HG03442 (cell line): ENCODE results near the gene SUSD3.

Experiments used
- ATAC-seq: cut with Tn5 transposase; IDR thresholded peaks from one replicate; pipeline ENCODE4 v1.9.1; 2021; ENCODE audit warnings: mild to moderate bottlenecking, moderate library complexity; ENCODE audit not compliant: unreplicated experiment

SUSD3 gene

GRCh38 chr9:93028448-93029006 lies 30.0 kb upstream of the SUSD3 start:
- ATAC-seq, result no peak

GRCh38 chr9:93030642-93031628 lies 27.6 kb upstream of the SUSD3 start:
- ATAC-seq, result no peak

- no peak for ATAC-seq
These were observed 26.7 kb upstream of the SUSD3 start for GRCh38 chr9:93031629-93032430.

DNA sequence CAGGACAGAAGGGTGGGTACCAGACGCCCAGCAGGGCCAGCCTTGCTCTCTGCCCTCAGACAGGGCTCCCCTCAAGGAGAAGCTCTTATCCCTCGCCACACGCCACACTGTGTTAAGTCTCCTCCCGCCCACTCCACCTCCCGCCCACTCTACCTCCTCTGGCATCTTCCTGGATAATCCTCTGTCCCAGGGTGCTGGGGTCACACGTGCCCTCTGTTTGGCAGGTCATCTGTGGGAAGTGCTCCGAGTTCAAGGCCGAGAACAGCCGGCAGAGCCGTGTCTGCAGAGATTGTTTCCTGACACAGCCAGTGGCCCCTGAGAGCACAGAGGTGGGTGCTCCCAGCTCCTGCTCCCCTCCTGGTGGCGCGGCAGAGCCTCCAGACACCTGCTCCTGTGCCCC lies 26.0 kb upstream of the SUSD3 start:
- ATAC-seq, result no peak

DNA sequence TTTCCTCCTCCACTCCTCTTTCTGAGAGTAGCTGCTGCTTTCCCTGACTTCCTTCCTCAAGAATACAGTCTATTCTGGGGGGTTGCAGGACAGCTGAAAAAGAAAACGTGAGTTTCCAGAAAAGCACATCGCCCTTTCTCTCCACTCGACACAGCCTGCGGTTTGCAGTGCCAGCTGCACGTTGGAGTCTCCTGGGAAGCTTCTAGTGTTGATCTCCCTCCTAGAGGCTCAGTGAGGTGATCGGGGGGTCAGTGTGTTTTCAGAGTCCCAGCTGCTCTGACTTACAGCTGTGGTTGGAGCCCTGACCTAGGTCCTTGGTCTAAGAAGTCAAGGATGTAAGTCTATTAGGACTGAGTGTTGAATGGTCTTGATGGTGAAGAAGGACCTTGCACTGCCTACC lies 25.0 kb upstream of the SUSD3 start:
- no peak for ATAC-seq

DNA sequence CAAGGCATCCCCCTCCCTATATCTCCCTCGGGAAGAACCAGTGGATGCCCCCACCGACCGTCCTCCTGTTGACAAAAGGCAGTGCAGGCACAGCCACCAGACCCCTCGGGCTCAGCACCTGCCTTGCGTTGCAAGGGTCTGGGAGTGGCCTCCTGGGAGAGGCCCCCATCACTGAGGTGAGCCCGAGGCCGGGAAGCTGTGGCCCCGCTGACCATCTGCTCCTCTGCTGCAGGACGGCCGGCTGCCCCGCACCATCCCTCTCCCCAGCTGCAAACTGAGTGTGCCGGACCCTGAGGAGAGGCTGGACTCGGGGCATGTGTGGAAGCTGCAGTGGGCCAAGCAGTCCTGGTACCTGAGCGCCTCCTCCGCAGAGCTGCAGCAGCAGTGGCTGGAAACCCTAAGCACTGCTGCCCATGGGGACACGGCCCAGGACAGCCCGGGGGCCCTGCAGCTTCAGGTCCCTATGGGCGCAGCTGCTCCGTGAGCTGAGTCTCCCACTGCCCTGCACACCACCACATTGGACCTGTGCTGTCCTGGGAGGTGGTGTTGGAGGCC lies 23.3 kb upstream of the SUSD3 start:
- ATAC-seq, result no peak

DNA sequence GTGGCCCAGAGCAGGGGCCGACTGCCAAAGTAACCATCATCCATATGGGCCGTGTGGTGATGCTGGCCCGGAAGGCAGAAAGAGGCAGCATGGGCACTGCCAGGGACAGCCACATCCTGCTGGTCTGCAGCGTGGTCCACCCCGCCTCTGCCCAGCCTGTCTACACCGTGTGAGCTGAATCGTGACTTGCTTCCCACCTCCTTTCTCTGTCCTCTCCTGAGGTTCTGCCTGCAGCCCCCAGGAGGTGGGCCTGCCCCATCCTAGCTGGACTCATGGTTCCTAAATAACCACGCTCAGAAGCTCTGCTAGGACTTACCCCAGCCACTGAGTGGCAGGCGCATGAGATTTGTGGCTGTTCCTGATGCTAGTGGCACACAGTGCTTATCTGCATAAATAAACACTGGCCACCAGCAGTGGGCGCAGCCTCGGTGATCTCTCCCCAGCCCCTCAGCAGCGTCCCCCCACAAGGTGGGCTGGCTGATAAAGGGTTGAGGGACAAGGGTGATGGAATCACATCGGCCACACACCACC lies 22.6 kb upstream of the SUSD3 start:
- no peak for ATAC-seq

DNA sequence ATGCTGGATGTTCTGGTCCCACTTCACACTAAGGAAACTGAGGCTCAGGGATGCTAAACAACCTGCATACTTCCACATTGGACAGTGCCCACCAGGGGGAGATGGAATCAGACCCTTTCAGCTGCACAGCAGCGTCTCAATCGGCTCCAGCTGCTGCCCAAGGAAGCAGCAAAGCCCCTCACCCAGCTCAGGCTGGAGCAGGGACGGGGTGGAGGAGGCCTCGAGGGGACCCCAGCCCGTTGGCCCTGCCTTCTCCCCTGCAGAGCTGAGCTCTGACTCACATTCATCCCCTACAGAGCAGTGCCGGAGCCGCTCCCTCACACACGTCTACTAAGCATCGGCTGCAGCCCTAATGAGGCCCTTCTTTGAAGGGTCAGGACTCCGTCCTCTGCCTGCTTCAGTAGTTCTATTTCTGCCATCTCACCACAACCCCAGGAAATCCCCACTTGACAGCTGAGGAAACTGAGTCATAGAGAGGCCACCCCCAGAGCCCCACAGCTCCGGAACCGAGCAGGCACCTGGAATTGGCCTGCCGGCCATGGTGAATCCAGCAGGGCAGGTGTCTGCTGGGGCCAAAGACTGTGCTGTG lies 21.5 kb upstream of the SUSD3 start:
- no peak for ATAC-seq

GRCh38 chr9:93037476-93037971 lies 21.0 kb upstream of the SUSD3 start:
- no peak for ATAC-seq

DNA sequence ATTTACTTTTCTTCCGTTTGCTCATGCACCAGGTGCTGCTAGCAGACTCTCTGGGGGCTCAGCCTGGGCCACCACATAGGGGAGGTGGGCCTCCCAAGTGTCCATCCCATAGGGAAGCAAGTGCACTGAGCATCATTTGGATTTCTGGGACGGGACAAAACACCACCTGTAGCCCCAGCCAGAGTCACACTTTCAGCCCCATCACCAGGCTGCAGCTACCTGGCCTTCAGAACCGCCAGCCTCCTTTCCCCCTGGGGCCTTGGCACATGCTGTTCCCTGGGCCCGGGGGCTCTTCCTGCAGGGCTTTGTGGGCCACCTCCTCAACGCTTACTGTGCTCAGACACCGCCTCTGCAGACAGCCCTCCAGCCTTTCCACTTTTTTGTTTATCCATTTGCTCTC lies 19.6 kb upstream of the SUSD3 start:
- ATAC-seq, result no peak

DNA sequence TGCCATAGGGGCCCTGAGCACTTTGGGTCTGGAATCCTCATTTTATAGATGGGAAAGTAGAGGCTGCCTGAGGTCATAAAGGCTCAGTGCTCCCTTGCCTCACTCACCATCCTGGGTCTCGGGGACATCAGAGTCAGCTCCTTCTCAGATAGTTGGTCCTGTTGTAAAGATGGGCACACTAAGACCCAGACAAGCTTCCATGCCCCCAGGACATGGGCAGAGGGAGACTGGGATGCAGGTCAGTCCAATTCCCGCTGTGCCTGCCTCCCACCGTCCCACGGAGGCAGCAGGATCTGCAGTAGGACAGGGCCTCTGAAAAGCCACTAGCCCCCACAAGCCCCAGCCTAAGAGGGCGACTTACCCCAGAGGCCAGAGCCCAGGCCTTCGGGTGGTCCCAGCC lies 19.0 kb upstream of the SUSD3 start:
- no peak for ATAC-seq

GRCh38 chr9:93039976-93040375 lies 18.5 kb upstream of the SUSD3 start:
- no peak for ATAC-seq

DNA sequence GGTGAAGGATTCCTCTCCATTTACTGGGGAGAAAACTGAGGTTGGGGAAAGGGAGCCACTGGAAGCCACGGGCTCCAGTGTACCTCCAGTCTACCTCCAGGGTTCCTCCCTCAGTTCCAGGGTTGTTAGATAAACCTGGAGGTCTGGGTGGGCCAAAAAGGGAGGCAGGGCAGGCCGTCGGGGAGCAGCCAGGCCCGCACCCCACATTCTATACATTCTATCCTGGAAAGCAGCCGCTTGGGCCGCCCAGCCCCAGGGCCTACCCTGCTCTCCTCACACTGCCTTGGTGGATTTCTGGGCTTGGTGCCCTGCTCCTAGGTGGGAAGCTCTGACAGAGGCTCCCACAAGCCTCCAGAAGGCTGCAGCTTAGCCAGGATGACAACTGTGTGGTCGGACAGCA lies 18.1 kb upstream of the SUSD3 start:
- ATAC-seq, result no peak

DNA sequence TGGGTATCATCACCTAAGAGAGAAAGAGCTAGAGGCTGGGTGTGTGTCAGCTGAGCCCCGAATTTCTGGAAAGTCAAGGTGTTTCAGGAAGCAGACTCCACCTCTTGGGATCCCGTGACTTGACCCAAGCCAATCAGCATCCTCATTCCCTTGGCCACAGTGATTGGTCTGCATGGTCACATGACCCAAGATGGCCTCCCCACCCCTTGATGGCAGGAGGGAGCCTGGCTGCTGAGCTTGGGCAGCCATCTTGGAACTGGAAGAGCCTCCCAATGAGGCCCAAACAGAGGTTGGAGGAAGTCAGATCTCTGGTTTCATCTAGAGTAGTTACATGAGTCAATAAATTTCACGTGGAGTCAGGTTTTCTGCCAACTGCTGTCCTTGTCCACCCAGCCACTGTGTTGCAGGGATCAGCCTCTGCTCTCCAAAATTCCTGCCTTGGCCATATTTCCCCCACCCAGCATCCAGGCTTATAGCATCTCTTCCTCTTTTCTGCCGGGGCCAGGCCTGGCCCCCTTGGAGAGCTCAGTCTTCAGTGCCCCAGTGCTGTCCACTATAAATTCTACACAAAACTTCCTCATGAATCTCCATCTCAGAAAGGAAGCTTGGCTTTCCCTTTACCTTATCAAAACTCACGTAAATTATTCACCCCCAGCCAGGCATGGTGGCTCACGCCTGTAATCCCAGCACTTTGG lies 17.2 kb upstream of the SUSD3 start:
- ATAC-seq, result no peak

DNA sequence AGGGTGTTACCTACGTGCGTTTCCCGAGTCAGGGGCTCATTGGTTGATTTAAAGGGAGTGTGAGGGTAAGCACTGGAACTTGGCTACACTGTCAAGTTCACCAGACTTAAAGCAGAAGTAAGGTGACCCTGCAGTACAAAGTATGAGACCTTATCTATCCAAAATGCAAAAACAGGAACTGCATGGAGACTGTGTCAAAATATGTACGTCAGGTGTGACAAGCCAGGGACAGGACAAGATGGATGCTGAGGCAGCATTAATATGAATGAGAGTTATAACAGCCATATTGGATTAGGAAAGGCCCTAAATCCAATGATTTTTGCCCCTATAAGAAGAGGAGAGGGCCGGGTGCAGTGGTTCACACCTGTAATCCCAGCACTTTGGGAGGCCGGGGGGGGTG lies 15.4 kb upstream of the SUSD3 start:
- ATAC-seq, result no peak

DNA sequence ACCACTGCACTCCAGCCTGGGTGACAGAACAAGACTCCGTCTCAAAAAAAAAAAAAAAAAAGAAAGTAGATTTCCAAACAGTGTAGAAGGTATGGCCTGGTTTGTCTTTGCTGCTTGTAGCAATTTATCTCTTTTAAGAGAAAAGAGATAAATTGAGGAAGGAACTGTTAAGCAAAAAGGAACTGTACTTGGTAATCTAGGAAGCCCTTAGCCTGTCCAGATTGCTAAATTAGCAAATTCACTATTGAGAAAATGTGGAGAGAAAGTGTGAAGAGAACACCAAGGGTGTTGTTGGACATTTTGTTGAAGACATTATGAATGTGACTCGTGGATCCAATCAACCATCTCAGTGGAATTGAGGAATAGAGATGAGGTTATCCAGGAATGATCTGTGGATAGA lies 13.0 kb upstream of the SUSD3 start:
- ATAC-seq, result no peak

GRCh38 chr9:93048566-93049448 lies 9.7 kb upstream of the SUSD3 start:
- no peak for ATAC-seq

DNA sequence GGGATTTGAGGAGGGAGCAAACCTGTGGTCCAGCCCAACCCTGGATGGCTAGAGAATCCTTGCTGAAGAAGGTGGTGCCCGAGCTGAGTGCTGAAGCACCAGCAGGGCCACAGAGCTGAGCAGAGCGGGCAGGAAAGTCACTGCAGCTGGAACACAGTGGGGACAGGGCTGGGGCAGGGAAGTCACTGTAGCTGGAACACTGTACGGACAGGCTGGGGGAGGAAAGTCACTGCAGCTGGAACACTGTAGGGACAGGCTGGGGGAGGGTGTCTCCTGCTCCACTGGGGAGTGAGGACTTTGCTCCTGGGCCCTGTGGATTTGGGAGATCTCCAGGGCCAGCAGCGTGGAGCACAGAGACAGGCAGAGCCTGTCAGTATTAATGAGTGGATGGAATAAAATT lies 9.0 kb upstream of the SUSD3 start:
- ATAC-seq, result no peak

GRCh38 chr9:93050231-93050630 lies 8.3 kb upstream of the SUSD3 start:
- ATAC-seq, result no peak
